ENCODE results near the gene LSP1.

LSP1 gene

DNA sequence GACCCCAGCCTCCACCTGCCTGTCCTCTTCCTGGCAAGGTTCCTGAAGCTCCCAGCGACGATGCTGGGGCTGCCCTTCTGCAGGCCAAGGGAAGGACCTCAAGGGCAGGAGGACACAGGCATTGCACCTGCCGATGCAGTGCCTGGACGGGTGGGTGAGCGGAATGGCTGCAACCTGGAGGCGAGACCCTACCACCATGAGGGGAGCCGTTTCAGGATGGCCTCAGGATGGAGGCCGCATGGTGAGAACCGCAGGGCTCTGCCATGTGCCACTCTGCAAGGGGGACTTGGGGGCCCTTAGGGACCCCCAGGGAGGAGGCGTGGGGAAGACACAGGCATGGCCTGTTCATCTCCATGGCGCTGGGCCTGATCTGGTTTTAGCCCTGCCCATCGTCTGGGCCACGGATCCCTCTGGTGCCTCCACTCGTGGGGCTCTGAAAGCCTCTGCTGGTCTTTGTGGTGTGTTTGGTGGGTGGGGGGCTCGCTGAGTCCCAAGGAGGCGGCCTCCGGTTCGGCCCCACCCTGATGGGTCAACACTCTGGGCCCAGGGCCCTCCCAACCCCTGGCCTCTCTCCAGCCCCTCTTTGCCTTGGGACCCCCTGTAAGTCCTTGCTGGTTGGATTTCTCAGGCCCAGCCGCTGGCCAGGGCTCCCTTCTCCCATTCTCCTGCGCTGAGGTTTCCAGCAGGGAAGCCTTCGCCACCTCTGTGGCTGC lies 1.3 kb upstream of the LSP1 start:
- DNase-seq, result no peak

DNA sequence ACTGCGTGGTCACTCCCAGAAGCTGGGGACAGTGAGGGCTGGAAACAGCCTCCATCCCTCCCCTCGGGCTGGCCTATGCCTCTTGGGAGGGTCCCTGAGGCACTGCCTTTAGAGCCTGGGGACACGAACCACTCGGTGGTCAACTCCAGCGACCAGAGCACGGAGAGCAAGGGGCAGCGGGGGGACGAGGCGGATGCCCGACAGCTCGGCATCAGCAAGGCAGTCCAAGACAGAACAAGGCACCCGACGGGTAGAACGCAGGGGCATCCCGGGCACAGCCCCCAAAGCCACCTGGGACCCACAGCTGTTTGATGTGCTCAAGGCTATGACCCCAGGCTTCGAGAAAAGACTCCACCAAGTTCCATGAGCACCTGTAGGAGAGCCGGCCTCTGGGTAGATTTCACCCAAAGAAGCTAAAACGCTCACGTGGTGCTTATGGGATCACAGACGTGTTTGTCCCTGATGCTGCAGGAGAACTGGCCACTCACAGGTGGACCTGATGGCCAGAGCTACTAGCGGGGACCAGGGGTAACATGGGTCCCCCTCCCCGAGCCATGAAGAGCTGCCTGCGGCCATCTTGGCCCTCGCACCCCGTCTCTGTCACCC lies 510 bp upstream of the LSP1 start:
- no peak for DNase-seq

- peak; percentile 39 for DNase-seq
Observed at GRCh38 chr11:1853376-1854131, 670 bp downstream of the LSP1 start.

DNA sequence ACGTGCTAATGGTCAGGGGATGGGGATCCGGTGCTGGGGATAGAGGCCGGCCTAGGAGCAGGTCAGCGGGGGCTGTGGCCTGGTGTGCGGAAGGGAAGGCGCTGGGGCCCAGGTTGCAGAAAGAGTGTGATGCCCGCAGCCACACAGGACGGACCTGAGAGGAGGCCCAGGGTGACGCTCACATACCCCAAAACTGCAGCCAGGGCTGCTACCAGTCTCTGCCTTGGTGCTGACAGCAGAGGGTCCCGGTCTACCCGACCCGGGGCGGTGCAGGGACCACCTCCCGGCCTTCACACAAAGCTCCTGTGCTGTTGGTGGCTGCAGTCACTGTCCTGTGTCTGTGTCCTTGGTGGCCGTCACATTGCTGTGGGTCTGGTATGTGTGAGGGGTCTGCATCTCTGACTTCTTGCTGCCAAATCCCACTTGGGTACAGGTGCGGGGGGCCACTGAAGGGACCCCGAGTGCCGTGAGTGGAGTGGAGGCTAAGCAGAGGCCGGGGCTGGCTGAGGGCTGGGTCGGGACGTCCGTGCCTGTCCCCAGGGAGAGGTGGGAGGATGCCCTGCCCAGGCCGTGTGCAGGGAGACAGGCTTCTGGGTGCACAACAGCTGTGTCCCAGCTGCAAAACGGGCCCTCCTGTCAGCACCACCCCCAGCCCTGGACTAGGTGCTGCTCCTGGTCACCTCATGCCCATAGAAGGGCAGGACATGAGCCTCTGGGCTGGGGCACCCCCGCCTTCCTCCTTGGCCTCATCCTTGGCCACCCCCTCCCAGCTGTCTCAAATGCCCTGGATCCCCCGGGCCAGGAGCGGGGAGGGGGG lies 1.5 kb downstream of the LSP1 start:
- DNase-seq, result no peak

DNA sequence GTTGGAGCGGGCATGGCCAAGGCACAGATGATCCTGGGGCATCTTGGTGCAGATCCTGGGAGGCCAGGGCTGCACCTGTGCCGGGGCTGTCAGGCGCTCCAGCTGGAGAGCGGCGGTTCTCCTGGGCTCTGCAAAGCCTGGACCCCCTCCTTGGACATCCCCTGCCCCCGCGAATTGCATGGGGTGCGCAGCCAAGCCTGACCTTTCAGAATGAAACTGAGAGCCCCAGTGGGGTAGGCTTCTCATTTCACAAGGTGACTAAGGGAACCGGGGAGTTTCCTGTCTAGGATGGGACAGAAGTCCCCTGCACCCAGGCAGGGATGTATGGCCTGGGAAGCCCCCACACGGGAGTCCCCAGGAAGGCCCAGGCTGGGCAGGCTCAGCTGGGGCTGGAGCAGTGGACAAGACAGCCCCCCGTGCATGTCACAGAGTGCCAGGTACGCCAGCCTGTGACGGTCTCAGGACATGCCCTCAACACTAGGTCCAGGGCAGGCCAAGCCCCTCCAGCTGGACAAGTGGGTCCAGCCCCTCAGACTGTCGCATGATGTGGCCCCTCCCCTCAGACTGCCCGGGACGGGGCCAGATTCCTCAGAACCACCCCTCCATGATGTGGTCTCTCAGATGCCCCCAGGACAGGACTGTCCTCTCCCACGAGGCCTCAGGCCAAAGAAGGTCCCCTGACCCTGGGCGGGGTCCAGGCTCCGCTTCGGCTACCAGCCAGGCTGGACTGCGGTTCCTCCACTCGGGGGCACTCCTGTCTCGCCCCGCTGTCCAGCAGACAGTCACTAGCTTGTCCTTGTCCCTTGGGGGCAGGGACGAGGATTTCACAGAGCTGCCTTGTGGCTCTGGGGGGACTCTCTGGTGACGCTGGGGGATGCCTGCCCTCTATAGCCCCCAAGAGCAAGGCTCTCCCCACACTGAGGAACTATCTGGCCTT lies 2.3 kb downstream of the LSP1 start:
- no peak for DNase-seq

DNA sequence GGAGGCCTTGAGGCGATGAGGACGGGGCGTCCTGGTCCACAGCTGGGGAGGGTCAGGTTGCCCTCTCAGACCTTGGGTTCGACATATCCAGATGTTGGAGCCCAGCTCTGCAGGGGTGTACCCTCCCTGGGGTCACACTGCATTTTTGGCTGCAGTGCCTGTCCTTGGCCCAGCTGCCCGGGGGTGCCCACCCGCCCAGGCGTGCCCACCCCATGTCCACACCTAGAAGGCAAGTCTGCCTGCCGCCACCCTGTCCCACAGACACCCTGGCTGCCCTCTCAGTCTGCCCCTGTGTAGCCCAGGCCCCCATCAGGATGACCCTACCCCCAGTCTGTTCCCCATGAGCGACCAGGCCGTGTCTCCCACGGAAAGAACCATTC lies 3.0 kb downstream of the LSP1 start:
- no peak for DNase-seq

GRCh38 chr11:1856306-1857005 lies 3.6 kb downstream of the LSP1 start:
- DNase-seq, result no peak

- no peak for DNase-seq
Observed at GRCh38 chr11:1857064-1857463, 4.2 kb downstream of the LSP1 start.

GRCh38 chr11:1858154-1858553 lies 5.3 kb downstream of the LSP1 start:
- DNase-seq, result no peak

GRCh38 chr11:1858576-1858975 lies 5.7 kb downstream of the LSP1 start:
- no peak for DNase-seq

DNA sequence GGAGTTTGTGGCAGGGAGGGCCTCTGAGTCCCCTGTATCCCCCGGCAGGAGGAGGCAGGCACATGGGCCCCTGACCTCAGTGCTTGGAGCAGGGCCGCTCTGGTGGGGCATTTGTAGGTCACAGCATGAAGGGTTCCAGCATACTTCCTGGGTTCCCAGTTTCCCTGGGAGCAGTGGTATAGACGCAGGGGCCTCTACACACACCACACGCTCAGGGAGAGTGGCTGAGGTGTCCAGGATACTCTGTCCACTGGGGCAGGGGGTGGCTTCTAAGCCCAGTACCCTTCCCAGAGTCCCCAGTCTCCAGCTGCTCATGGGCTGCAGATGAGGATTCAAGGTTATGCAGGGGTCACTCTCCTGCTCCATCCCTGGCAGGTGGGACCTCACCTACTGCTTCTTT lies 6.1 kb downstream of the LSP1 start:
- no peak for DNase-seq

- DNase-seq, result no peak
Observed at GRCh38 chr11:1860108-1860507, 7.2 kb downstream of the LSP1 start.

DNA sequence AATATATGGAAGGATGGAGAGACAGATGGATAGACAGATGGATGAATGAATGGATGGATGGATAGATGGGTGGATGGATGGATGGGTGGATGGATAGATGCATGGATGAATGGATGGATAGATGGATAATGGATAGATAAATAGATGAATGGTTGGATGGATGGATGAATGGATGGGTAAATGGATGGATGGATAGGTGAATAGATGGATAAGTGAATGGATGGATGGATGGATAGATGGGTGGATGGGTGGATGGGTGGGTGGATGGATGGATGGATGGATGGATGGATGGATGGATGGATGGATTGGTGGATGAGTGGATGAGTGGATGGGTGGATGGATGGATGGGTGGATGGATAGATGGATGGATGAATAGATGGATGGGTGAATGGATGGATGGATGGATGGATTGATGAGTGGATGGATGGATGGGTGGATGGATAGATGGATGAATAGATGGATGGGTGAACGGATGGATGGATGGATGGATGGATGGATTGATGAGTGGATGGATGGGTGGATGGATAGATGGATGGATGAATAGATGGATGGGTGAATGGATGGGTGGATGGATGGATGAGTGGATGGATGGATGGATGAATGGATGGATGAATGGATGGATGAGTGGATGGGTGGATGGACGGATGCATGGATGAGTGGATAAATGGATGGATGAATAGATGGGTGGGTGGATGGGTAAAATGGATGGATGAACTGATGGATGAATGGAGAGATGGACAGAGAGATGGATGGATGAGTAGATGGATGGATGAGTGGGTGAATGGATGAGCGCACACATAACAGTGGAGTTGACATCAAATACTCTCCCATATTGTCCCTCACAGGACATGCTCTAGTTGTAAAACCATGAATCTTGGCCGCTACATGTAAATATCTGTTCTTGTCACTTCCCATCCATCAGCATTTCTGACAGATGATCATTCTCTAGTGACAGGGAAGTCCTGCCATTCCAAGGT lies 8.8 kb downstream of the LSP1 start:
- no peak for DNase-seq

DNA sequence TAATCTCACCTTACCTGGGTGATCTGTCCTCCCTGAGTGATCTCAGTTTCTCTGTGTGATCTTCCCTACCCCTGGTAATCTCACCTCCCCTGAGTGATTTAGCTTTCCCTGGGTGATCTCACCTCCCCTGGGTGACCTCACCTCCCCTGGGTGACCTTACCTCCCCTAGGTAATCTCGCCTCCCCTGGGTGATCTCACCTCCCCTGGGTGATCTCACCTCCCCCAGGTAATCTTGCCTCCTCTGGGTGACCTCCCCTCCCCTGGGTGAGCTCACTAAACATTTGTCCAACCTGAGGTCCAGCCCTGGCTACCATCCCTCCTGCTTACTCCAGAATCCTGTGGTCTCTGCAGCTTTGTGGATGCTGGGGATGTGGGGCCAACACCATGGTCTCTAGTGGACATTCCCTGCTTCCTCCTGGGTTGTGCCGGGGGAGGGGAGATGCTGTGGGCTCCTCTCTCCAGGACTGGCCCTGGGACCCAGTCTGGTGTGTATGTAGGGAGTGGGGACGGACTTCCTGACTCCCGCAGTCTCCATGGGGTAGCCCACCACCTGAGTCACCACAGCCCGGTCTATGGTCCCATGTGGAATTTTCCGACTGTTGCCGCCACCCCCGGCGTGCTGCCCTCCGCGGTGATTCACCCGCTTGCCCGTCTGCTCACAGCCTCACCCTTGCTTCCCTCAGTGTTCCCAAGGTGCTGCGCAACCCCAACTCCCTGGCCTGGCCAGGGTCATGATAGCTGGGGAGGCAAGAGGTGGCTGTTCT lies 9.9 kb downstream of the LSP1 start:
- no peak for DNase-seq

DNA sequence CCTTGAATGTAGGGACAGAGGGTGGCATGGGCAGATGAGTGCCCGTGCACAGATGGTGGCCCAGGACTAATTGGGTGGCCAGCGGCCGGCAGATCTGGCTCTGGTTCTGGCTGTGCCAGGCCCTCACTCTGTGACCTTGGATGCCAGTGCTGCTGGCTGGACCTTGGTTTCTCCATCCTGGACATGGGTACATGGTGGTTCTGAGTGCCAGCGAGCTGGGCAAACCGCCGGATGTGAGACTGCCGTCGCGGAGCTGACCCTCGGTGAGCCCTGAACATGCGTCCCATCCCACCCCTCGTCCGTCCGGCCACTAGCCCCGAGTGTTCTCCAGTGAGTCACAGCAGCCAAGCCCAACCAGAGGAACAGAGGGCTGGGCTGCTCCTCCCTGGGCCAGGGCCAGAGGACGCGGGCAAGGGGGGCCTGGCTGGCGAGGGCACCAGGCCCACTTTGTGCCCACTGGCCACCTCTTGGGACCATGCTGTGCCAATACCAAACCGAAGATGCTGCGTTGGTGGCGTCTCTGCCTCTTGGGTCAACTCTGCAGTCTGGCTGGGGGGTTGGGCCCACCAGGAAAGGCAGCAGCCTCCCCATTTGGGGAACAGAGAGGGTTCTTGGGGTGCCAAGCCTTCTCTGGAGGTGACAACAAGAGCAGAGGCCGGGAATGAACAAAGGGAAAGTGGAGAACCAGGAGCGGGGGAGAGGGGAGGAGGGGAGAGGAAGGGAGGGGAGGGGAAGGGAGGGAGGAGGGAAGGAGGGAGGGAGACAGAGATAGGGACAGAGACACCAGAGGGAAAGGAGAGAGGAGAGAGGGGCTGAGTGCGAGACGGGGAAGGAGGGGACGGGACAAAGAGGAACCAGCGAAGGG lies 10.7 kb downstream of the LSP1 start:
- no peak for DNase-seq

GRCh38 chr11:1864231-1864630 lies 11.3 kb downstream of the LSP1 start:
- DNase-seq, result no peak

GRCh38 chr11:1864831-1865665 lies 12.2 kb downstream of the LSP1 start:
- DNase-seq, result no peak

DNA sequence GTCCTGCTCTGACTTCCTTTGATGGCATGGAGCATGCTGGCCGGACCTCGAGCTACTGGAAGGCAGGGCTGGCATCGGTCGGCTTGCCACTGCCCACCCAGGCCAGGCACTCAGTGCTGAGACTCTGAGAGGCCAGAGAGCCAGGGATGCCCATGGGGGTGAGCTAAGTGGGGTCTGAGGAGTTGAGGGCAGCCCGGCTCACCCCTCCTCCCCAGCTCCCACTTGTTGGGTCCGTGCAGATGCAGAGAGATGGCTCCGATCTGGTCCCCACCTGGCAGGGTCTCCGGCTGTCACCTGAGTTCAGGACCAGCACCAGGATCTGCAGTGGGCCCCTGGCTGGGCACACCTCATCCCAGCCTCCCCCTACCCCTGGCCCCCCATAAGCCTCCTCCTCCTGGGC lies 13.3 kb downstream of the LSP1 start:
- DNase-seq, result no peak
